ENCODE measurements around the gene RNASE7.

GRCh38 chr14:21020977-21021545 is 21.1 kb upstream of the RNASE7 start:
- TF ChIP-seq GATA2 (IDR thresholded peaks at IDR 0.05; ENCODE audit: low read depth, low read length) (no peak), GATA3 (IDR thresholded peaks at IDR 0.05; ENCODE audit: low read depth, low read length) (no peak)
